NCI-H82 treated with DMSO at 0.1 percent for 48 hours (cell line): ENCODE results near the gene REG4.
"Not testable (repeated sequence)": the region's sequence is repeated elsewhere in the genome, so short reads cannot be mapped to it uniquely, and the experiment has no call there.

Experiments
- DNase-seq: peaks from one replicate; lab custom pipeline; 2025; ENCODE audit not compliant: unreplicated experiment; lab: John Stamatoyannopoulos, UW

REG4 gene

DNA sequence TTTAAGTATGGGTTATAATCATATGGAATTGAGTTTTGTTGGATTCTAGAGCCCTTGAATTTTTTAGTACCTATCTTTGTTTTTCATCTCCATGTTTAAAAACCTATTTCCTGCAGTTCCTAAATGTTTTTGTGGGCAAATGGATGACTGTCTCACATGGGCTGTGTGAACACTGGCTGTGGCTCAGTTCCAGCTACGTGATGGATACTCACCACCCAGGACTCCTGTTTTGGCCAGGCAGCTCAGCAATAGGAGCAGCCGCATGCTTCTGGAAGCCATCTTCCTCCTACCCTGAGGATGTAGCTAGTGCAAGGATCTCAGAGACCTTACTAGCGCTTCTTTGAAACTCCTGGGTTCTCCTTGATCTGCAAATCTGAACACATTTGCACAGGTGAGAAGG, 2.8 kb downstream of the REG4 start:
- DNase-seq = no peak

DNA sequence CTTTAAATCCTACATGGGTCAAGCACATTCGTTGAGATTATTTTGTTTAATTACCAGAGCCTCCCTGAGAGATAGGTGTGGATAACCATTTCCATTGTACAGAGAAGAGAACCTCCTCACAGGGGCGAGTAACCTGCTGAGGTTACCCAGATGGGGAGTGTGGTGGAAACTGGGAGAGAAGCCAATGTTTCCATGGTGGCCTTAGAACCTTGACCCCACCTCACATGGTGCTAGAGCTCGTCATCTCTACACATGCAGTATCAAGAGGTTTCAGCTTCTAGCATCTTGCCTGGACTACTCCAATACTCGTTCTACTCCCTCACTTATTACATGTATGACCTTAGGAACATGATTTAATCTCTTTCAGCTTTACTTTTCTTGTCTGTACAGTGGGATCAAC, 4.8 kb downstream of the REG4 start:
- no peak for DNase-seq

DNA sequence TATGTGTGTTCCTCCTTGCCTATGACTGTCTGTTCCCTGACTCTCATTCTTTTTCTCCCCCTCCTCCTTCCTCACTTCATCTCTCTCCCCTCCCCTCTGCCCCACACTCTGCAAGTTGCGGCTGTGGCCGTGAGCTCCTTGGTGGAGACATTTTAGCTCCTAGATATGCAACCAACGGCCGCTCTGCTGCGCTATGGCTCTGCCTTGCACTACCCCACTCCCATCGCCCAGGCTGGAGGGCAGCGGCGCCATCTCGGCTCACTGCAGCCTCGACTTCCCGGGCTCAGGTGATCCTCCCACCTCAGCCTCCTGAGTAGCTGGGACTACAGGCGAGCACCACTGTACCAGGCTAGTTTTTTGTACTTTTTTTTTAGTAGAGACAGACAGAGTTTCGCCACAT, 5.5 kb downstream of the REG4 start:
- no peak for DNase-seq

DNA sequence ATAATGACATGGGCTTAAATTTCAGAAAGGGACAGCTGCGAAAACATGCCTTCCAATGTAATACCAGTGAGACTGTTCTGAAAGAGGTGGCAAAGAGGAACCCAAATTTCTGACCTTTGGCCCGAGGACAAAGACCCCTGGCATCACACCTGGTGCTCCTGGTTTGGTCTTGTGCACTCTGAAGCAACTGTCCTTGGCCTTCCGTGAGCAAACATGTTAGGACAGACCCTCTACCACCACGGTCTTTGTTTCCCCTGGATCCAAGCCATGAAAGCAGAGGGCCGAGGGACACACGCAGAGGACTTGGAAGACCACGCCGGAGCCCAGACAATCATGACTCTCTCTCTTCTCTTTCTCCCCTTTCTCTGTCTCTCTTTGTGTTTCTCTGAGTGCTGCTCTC, 6.0 kb downstream of the REG4 start:
- no peak for DNase-seq

DNA sequence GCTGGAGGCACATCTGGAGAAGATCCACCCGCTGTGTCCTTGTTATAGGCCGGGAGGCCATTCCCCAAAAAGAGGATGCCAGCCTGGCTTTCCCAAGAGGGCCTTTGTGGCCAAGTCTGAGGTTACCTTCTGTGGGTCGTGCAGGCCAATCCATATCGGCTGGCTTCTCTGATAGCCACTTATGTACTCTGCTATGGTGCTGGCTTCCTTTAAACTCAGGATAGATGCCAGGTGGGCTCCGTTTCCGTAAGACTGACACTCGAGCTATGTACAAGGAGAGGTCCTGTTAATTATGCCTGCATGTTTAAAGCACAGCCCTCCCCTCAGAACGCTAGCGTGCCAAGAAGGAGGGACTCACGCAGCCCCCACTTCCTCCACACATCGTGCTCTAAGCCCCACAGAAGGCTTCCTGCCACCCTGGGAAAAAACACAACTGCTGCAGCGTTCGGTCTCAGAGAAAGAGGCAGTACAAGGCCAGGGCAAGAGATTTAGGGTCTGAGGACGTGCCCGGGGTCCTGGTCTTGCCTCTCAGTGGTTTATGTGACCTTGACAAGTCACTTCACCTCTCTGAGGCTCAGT, 11.6 kb downstream of the REG4 start:
- DNase-seq = no peak

DNA sequence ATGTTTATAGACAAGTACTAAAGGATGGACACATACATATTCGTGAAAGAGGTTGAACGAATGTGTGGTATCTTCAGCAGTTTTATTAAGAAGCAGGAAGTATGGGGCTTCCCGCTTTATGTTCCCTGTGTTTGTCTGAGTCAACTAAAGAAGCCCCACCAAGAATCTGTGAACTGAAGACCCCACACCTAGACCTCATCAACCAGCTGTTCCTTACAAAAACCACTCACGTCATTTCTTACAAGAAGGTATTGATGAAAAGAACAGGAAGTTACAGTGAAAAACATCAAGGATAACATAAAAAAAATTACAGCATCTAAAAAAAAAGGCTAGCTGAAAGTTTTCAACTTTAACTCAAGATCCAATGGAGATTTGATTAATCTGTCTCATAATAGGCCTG, 12.3 kb downstream of the REG4 start:
- DNase-seq = no peak

DNA sequence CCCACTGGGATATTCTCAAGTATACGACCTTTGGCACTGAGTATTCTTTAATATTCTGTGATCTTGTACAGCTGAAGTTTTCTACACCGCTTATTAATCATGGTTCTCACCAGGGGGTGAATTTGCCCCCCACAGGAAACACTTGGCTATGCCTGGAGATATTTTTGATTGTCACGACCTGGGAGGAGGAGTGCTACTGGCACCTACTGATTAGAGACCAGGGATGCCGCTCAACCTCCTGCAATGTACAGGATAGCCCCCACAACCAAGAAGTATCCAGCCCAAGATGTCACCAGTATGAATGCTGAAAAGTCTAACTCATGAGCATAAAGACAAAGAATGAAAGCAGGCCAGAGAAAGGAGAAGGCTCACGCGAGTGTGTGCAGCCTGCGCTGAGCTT, 13.7 kb downstream of the REG4 start:
- DNase-seq = no peak

DNA sequence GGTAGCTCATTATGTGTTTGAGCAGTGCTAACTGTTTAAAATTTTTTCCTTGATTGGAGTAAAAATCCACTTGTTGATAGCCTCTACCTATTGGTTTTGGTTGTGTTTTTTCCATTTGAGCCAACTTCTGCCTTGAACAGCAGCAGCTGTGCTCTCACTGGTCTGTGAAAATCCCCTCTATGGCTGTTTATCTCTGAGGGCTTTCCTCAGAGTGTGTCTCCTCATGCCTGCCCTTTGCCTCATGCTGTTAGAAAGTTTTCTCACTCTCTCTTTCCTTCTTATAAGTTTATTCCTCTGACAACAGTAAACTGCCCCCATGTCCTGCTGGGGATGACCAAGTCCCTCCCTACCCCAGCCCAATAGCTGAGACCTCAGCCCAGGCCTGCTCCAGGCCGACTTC, 14.1 kb downstream of the REG4 start:
- no peak for DNase-seq

DNA sequence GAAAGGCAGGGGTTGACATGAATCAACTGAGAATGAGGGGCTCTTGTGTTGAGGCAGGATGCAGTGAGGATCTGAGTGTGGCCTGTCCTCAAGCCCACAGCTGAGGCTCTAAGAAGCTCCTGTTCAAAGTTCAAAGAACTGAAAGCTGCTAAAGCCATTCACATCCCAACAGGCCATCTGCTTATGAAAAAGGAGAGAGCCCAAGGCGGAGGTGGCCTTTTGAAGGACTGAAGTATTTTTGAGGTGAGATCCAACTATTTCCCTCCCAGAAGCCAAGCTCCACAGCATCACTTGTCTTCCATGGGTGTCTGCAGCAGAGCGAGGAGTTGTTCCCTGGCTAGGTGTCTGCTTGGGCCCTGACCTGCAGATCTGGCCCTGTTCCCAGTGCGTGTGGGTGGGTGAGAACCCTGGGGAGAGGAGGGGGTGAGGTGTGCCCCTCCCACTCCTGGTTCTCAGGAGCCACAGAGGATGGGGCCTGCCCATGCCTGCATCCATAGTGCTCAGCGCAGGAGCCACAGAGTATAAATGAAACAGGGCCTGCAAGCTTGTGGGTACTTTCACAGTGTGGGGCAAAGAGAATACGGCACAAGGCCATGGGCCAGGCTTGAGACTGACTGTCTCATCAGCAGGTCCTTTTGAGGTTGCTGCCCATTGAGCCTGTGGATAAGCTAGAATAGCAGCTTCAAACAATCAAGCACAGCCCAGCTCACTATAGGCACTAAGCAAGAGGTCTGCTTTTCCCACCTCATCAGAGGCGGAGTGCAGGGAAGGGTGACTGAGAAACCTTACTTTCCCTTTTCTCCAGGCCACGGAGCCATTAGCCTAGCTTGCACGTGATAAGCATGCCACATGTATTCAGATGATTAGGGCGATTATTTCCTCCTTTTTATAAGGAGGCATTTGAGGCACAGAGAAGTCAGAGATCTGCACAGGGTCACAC, 15.7 kb downstream of the REG4 start:
- no peak for DNase-seq

DNA sequence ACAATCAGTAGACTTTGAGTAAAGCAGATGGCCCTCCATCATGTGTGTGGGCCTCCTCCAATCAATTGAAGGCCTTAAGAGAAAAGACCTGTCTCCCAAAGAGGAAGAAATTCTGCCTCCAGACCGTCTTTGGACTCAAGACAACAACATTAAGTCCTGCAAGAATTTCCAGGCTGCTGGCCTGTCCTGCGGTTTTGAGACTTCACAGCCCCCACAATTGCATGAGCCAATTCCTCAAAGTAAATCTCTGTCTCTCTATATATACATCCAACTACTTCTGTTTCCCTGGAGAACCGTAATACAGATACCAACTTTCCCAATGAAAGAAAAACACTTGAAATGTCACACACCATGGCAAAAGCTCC, 16.4 kb downstream of the REG4 start:
- DNase-seq = no peak

DNA sequence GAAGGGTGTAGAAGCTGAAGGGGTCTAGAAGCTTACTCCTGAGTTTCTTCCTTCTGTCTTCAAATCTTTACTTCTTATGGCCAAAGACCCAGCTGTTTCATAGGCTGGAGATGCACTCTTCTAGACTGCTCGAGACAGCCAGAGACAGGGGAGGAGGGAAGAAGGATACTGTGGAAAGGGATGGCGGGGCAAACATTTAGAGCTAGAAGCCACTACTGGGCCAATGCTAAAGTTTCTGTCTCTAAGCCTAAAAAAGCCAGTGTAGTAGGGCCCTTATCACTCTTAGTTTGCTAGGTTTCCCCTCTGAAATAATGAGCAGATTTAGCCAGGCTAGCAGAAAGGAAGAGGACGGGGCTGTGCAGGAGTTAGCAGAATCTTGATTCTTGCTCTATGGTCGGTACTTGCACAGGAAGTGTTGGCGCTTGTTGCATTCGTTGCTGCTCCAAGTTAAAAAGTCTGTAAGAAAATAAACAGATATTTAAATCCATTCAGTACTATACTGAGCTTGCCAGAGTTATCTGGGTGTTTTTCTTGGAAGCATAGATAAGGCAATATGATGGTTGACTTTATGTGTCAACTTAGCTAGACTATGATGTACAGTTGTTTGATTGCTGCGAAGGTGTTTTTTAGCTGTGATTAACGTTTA, 16.9 kb downstream of the REG4 start:
- no peak for DNase-seq

DNA sequence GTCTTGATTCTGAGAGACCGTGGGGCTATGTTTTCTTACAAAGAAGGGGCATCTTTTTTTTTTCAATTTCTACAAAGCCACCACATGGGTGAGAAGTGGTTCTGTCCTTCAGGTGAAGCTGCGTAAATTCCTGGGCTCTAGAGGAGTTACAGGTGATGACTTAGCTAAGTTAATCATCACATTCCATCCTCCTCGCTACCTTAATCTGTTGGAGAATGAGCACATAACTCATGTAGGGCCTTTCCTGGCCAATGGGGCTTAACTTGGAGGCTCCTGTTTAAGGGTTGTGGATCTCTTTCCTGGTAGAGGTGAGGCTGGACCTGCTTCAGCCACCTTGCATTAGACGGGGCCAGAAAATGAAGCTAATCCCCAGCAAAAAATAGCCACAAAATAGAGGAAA, 19.9 kb downstream of the REG4 start:
- no peak for DNase-seq

DNA sequence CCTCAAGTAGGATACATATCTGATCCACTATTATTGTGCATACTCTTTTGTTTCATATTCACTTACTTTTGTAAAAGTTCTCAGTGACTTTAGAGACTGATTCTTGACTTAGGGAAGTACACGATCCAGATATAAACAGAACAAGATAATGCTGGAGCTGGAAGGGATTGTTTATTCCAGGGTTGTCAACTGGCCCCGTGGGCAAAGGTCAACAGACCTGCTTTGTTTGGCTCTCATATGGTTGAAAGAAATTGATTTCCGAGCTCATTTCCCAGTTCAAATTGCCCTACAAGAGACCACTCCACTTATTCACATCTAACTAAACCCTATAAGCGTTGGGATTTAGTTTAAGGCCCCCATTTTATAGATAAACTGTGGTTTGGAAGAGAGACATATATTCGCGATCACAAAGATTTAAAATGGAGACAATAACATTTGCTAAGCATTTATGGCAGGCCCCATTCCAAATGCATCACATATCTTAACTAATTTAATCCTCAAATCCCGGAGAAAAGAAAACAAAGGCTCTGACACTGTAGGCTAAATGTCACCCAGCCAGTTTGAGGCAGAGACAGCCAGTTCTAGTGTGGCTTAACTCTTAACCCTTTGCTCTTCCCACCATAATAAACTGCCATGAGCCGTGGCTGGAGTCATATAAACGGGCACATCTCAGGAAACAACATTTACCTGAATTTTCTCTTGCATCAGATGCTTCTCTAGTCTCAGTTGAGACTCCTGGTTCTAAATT, 20.6 kb downstream of the REG4 start:
- DNase-seq = no peak

DNA sequence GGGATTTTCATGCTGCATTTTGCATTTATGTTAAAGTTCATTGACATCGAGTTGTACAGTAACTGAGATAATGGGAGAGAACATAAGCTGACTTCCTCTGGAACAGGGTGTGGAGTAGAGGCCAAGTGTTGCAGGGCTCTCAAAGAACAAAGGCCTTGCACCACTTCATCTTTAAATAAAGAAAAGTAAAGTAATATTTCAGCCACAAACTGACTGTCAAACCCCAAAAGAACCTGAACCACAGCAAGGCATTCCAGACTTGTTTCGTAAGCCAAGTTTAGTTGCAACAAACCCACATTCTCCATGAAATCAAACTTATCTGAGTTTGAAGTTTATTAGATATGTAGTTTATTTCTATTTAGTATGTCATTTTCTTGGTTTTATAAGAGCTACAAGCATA, 23.5 kb downstream of the REG4 start:
- no peak for DNase-seq

DNA sequence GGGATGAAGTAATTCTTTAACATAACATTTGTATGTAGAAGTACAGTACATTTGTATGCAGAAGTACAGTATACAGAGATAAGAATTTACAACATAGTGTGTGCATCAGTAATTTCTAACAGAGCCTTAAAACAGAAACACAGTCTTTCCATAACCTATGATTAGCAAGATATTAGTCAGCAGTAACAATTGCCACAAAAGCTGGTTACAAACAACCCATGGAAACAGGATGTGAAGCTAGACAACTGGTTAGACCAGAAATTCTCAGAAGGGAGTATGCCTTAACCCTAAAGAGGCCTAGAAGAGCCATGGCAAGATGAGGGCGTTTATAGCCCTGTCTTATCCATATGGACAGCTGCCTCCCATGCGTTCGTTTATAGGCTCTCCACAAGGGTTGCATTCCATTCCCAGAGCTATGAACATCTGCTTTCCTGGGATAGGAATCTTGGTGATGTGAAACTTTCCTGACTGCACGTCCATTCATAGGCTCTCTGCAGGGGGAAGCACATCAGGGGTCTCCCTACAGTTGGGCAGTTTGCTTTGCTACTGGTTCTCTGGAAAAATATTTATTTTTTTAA, 24.7 kb downstream of the REG4 start:
- DNase-seq = not testable (repeated sequence)

DNA sequence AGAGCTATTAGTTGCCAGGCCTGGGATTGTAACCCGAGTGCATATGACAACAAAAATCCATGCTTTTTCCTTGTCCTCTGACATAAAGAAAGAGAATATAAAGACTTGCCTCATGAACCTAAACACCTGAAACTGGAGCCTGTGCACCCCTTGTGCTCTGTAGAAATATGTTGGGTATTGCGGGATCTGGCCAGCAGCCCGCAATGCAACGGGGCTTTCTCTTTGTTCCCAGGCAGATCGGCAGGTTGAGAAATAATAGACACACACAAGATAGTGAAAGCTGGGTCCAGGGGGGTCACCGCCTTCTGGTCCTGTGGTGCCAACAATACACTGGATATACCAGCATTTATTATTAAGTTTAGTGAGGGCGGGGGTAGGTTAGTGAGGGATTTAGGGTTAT, 25.2 kb downstream of the REG4 start:
- not testable (repeated sequence) for DNase-seq

DNA sequence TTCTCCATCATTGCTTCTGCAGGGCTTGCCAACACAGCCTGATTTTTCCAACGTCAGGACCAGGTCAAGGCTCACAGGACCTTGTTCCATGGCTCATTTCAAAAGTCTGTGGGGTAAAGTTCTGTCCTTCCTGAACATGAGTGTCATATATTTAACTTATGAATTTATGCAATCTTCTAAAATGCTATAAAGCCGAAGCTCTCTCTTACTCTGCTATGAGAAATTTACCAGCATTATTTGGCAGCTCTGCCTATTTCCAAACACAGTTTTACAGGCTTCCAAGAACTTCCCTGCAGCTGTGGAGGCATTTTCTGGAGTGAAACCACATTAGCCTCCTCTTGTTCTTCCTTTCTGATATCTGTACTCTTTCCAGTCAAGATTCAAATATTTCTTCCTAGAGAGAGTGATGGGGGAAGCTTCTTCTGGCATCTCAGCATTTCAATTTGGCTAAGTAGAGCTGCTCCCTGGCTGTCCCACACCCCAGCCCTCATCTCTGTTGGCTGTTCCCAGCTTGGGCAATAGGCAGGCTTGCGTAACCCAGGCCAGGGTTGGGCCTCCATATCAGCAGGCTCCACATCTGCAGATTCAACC, 27.0 kb downstream of the REG4 start:
- DNase-seq = no peak

DNA sequence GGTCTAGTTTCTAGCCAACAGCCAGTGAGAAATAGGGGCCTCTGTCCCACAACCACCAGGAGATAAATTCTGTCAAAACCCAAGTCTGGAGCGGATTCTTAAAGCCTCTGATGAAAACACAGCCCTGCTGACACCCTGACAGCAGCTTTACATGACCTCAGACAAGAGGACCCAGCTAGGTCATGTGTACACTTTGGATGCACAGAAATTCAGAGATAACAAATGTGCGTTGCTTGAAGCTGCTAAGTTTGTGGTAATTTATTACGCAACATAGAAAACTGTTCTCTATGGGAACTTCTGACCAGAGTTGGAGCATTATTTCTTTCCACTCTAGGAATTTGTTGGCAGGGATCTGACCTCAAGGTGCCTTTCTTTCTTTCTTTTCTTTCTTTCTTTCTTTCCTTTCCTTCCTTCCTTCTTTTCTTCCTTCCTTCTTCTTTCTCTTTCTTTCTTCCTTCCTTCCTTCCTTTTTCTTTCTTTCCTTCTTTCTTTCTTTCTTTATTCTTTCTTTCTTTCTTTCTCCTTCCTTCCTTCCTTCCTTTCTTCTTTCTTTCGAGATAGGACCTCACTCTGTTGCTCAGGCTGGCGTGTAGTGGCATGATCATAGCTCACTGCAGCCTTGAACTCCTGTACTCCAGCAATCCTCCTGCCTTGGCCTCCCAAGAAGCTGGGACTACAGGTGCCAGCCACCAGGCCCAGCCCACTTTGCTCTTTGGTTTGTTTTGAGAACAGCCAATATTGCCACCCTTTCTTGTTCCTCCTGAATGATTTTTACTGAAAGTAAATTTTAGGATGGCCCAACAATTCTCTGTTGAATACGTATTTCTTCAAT, 27.7 kb downstream of the REG4 start:
- DNase-seq = no peak

DNA sequence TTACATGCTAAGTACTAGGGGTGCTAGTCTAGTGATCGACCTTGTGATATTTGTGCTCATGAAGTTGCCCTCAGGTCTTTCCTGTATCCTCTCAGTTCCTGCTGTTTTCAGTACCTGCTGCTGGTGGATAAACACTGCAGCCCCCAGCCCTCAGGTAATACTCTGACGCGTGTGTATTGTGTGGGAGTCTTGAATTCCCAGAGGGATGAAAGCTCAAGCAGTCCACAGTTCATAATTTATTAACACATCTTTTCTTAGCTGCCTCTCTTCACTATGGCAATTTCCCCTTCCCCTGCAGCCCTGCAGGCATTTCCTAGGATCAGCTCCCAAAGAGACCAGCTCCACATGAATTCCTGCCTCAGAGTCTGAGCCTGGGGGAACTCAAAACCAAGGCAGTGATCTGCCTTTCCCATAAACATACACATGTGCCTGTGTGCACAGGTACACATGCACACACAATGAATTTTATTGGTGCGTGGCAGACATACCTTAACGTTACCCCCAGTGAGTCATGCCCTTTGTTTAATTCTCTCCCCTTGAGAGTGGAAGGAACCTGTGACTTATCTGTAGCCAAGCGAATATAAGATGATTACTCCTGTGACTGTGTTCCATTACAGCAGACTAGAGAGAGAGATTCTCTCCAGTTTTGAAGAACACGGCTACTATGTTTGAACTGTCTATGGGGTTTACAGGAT, 28.5 kb downstream of the REG4 start:
- no peak for DNase-seq
